ENCODE results near the gene UBA3. TPM values are rescaled to one million over a fixed set of nuclear protein-coding genes. Genes with fewer than 3 reads are reported as not detected.

UBA3 gene
- total RNA-seq, 2 donors from 2014 or later = 39.9 to 63.5 TPM

DNA sequence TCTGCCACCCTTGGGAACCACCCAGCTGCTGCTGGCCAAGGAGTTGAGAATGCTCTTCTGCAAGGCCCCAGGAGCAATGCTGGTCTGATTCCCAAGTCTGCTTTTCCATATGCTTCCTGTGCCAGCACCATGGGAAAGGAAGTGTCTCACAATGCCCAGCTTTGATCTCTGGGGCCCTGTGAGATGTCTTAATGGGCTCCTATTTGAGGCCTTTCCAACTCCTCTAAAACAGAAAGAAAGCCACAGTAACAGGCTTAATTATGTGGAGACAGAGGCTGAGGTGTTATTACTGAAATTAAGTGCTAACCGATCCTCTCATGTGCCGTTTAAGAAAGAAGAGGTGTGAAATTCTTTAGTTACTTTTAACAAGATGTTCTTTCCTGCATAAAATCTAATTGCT lies 71.2 kb downstream of the UBA3 start:
- Histone ChIP-seq H3K9me3 (no peaks in the 10 kb centered on the region), H3K27me3 (no peaks in the 10 kb centered on the region), H3K36me3 (peaks cover 36% of the 10 kb centered on the region), H3K4me3 (no peak overlapping the region), H3K4me1 (peaks cover 0 to 49% of the 10 kb centered on the region in 2 donors), H3K27ac (peak overlapping the region; percentile 18 to 100)
- no peak for DNase-seq (ENCODE audit: low spot score)
- TF ChIP-seq, protein P1, sequence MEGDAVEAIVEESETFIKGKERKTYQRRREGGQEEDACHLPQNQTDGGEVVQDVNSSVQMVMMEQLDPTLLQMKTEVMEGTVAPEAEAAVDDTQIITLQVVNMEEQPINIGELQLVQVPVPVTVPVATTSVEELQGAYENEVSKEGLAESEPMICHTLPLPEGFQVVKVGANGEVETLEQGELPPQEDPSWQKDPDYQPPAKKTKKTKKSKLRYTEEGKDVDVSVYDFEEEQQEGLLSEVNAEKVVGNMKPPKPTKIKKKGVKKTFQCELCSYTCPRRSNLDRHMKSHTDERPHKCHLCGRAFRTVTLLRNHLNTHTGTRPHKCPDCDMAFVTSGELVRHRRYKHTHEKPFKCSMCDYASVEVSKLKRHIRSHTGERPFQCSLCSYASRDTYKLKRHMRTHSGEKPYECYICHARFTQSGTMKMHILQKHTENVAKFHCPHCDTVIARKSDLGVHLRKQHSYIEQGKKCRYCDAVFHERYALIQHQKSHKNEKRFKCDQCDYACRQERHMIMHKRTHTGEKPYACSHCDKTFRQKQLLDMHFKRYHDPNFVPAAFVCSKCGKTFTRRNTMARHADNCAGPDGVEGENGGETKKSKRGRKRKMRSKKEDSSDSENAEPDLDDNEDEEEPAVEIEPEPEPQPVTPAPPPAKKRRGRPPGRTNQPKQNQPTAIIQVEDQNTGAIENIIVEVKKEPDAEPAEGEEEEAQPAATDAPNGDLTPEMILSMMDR (IDR thresholded peaks at IDR 0.05) = no peak

DNA sequence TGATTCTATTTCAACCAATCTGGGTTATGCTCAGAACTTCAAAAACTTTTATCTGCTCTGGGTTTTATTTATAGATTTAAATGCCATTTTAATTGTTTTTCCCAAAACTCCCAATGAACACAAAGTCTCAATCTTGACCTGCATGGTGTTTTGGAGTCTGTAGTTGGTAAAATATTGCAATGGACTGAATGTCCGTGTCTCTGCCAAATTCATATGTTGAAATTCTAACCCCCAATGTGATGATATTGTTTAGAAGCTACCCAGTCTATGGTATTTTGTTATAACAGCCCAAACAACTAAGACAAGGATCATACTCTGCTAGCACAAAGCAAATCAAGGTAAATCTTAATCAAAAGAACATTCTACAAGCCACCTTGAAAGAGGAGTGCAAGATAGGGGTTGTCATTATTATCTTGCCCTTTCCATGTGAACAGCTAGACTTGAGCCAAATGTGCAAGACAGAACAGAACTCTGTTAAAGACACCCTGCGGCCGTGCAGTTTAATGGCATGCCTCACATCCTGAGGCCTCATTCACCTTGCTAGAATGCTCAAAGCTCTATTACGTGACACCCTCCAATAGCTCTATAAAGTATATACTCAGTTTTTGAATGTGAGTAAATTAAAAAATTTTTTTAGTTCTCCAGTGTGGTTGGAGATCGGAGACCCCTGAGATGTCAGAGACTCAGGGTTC lies 74.2 kb downstream of the UBA3 start:
- TF ChIP-seq, protein P1 (IDR thresholded peaks at IDR 0.05) = no peak
- H3K36me3 ChIP-seq = peaks cover 66% of the 10 kb centered on the region
- no peaks in the 10 kb centered on the region for H3K27me3 ChIP-seq
- peak overlapping the region in 1 of 2 donors; percentile 31 for H3K27ac ChIP-seq
- H3K4me1 ChIP-seq = peaks cover 0 to 35% of the 10 kb centered on the region in 2 donors
- H3K4me3 ChIP-seq = no peak overlapping the region
- H3K9me3 ChIP-seq = no peaks in the 10 kb centered on the region
- DNase-seq (ENCODE audit: low spot score) = no peak

DNA sequence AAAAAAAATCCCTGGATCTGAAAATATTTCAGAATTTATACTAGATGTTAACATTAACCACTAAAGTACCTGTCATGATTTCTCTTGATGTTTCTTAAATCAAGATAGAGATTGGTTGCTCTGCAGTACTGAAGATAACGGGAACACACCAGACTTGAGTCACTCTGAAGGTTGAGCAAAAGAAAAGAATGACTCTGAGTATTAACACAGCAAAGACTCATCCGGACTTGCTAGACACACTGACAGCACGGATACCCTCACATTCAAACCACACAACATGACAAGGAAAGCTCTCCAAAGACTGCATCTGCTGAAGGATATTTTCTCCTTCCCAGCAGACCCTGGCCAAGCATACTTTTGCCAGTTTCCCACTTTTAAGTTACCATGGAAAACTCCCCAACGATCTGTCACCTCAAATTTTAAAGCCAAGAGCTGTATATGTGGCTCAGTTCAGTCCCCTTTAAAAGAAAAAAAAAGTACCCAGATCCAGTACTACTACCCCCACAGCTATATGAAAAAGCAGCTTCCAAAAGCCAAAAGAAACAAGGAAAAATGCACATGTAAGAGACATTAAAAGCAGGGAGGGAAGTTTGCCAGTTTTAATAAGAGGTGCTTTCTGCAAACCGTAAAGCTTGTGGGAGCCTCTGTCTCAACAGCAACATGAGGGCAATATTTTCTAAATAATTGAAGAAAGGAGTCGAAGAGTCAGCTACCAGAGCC lies 74.9 kb downstream of the UBA3 start:
- peak overlapping the region in 1 of 2 donors; percentile 31 for H3K27ac ChIP-seq

More for the DNA sequence above, 74.9 kb downstream of the UBA3 start:
- Histone ChIP-seq H3K4me1 (peaks cover 0 to 35% of the 10 kb centered on the region in 2 donors), H3K4me3 (no peak overlapping the region), H3K27me3 (no peaks in the 10 kb centered on the region), H3K36me3 (peaks cover 71% of the 10 kb centered on the region), H3K9me3 (no peaks in the 10 kb centered on the region)
- TF ChIP-seq, protein P1 (IDR thresholded peaks at IDR 0.05) = no peak
- no peak for DNase-seq (ENCODE audit: low spot score)

MicroRNAs encoded within 50 kb of the gene (microRNA counts, 767-probe panel; counts per million panel counts)
- microRNA hsa-miR-3136-5p = 0 to 1,767 counts per million in 2 donors

Small RNA genes lying within 50 kb of the gene (microRNA-seq; reads per million reads assigned to microRNA genes)
- 0 to 2.8 reads per million in 2 donors for gene MIR3136 (ENCODE audit: borderline number of aligned reads in 2 of 2, borderline replicate concordance in 1 of 2)

Other genes with a start within 250 kb of the UBA3 start
- not detected for gene TAFA4, start 147.8 kb downstream of the UBA3 start, total RNA-seq
- gene EOGT, start 66.7 kb downstream of the UBA3 start, total RNA-seq = 10 to 100 TPM; 59.2 to 60.3 TPM
- gene TMF1, start 28.0 kb downstream of the UBA3 start, total RNA-seq = 10 to 100 TPM; 15.6 to 21.3 TPM
- gene ARL6IP5, start 4.6 kb upstream of the UBA3 start, total RNA-seq = 100 to 1,000 TPM; 172 to 199 TPM
- 100 to 1,000 TPM in 1 of 2 donors, 10 to 100 TPM in 1; 33.1 to 110 TPM for gene LMOD3, start 42.2 kb upstream of the UBA3 start, total RNA-seq

Data from right atrium auricular region (tissue), 2 donors.